Cardiac septum (tissue), 1 donor: ENCODE results near the gene ECM1. TPM values are rescaled to one million over a fixed set of nuclear protein-coding genes. Genes with fewer than 3 reads are reported as not detected.

Experiments
- DNase-seq: peaks from one replicate; pipeline ENCODE4 v3.0.0-alpha.2; 2020; ENCODE audit warnings: low spot score
- intact Hi-C: fragments of 100-400 bp; cut with DNase I; formaldehyde crosslinking; loops from one replicate; pipeline ENCODE4 v1.14.0; 2022
- total RNA-seq: library from RNA; stranded (reverse); fragmentation: NEBNext Ultra II Directional; extraction: Animal tissue kit (Norgen Biotek cat#: 25700); gene quantifications from one replicate; pipeline ENCODE4 v1.2.1, GENCODE V29; 2021
- donor health status: DM: no; HTN: no; CAD: no.

Gene ECM1
- total RNA-seq, 1 donor from 2014 or later, result 14.5 TPM

DNA sequence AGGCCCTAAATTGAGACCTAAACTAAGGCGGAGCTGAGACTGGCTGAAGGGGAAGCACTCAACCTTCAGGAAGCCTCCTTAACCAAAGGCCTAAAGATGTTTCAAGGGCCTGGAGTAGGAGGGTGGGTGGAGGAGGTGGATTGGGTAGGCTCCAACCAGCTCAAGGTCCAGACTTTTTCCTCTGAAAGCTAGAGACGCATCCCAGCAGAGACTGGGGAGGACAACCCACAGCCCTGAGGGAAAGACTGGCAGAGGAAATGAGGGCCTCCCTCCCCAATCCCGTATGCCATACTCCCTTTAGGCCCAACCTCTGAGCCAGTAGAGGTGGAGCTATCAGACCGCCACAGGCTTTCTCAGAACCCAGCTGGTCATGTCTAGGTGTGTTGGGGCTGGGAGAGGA lies 1.1 kb downstream of the ECM1 start:
- no peak for DNase-seq
- intact Hi-C loops, result no loop called here

DNA sequence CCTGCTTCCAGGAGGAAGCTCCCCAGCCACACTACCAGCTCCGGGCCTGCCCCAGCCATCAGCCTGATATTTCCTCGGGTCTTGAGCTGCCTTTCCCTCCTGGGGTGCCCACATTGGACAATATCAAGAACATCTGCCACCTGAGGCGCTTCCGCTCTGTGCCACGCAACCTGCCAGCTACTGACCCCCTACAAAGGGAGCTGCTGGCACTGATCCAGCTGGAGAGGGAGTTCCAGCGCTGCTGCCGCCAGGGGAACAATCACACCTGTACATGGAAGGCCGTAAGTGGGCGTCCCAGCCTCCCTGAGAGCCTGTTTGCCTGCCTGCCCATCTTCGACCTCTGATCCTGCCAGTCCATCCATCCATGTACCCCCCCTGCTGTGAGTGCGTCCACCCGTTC lies 3.6 kb downstream of the ECM1 start:
- intact Hi-C loops, result loop anchor here (5.0 kb wide), 1 partner anchor 34 kb away; no protein-coding TSS in a partner anchor
- DNase-seq, result no peak

- intact Hi-C loops, result loop anchor here (5.0 kb wide), 1 partner anchor 35 kb away; no protein-coding TSS in a partner anchor
- DNase-seq, result no peak
Measured at GRCh38 chr1:150511985-150512660, 4.2 kb downstream of the ECM1 start.

GRCh38 chr1:150512846-150513245 lies 4.9 kb downstream of the ECM1 start:
- intact Hi-C loops, result loop anchor here (5.0 kb wide), 1 partner anchor 36 kb away; no protein-coding TSS in a partner anchor
- DNase-seq, result no peak

DNA sequence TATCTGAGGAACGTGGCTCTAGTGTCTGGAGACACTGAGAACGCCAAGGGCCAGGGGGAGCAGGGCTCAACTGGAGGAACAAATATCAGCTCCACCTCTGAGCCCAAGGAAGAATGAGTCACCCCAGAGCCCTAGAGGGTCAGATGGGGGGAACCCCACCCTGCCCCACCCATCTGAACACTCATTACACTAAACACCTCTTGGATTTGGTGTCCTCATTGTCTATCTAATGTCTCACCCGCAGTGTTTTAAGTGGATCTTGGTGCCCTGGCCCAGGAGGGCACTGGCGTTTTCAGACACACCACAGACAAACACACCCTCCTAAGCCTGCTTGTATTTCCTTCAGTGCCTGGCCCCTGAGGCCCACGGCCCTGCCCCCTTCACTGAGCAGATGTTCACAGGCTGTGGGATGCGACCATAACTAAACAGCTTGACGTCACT lies 5.5 kb downstream of the ECM1 start:
- no peak for DNase-seq
- intact Hi-C loops, result loop anchor here (5.0 kb wide), 1 partner anchor 36 kb away; no protein-coding TSS in a partner anchor

- intact Hi-C loops, result loop anchor here (2.0 to 5.0 kb wide), 3 partner anchors 19 to 37 kb away; partner anchors contain the start of gene TARS2
- no peak for DNase-seq
Measured at GRCh38 chr1:150514260-150514659, 6.4 kb downstream of the ECM1 start.

DNA sequence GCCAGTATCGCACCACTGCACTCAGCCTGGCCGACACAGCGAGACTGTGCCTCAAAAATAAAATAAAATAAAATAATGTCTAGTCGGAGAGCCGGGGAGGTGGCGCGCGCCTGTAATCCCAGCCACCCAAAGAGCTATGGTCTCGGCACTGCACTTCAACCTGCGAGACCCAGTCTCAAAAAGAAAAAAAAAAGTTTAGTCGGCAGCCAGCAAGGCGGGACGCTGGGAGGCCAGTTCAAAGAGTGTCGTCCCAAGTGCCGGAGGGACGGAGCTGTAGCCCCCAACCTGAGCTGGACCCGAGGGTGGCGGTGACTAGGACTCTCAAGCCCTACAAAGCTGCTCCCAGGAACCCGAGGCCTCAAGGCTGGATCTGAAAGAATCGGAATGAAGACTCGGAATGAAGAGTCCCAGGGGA lies 7.0 kb downstream of the ECM1 start:
- intact Hi-C loops, result loop anchor here (2.0 to 5.0 kb wide), 3 partner anchors 18 to 38 kb away; partner anchors contain the start of gene TARS2
- DNase-seq, result no peak

GRCh38 chr1:150515328-150516049 lies 7.6 kb downstream of the ECM1 start, which contains the start of gene FALEC:
Gene FALEC, plus strand, starts transcription at chr1:150515752.
- peak; percentile 99 for DNase-seq
- intact Hi-C loops, result loop anchor here (2.0 kb wide), 2 partner anchors 17 to 29 kb away; partner anchors contain the start of gene TARS2

DNA sequence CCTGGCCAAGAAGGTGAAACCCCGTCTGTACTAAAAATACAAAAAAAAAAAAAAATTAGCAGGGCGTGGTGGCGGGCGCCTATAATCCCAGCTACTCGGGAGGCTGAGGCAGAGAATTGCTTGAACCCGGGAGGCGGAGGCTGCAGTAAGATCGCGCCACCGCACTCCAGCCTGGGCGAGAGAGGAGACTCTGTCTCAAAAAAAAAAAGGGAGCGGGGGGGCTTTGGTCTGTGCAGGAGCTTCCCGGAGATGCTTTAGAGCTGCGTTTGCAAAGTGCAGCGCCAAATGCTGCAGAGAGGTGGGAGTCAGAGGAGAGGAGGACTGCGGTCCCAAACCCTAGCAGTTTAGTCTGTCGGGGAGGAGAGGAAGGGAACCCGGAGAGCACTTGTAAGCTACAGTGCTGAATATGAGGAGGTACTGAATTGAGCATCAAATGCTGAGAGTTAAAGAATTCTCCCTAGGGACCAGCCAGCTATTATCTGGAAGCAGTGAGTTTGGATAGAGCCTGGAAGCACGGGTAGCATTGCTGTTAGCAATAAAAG lies 8.2 kb downstream of the ECM1 start:
- no peak for DNase-seq
- intact Hi-C loops, result no loop called here

DNA sequence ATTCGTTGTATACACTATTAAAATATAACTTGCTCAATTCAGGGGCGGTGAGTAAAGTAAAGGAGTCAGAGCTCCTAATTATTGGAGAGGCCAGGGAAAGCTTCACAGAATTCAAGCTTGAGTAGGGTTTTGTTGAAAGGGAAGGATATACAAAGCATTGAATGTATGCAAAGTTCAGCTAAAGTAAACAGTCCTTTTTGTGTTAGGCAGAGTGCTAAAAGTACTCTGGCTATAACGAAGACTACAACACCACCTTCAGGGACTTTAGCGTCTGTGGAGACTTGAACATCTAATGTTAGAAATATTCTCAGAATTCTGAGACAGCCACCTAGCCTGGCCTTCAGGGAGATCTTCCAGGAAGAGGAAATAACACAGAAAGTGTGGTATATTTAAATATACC lies 8.7 kb downstream of the ECM1 start:
- intact Hi-C loops, result no loop called here
- no peak for DNase-seq

DNA sequence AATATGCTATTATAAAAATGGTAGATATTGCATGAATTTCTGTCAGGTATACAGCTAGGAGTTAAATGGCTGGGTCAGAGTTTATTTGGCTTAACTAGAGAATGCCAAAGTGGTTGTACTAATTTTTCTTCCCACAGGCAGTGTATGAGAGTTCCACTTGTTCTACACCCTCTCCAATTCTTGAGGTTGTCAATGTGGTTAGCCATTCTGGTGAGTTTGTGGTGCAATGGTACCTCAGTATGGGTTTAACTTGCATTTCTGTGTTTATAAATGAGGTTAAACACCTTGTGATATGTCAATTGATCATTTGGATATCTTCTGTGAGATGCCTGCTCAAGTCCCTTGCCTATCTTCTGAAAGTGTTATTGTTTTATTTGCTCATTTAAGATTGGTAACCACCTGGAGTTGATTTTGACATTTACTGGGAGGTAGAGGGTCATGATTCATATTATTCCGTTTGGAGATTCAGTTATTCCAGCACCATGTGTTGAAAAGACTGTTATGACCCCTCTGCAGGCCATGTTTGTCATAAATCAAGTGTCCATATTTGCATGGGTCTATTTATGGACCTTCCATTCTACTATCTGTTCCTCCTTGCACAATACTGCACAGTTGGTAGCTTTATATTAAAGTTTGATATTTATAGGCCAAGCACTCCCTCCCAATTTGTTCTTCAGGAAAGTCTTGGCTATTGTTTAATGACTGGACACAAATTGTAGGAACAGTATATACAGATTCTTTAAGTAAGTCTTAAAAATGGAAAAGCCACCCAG lies 13.5 kb downstream of the ECM1 start:
- intact Hi-C loops, result no loop called here
- no peak for DNase-seq

- no peak for DNase-seq
- intact Hi-C loops, result no loop called here
Measured at GRCh38 chr1:150525348-150525747, 17.4 kb downstream of the ECM1 start.

- intact Hi-C loops, result no loop called here
- DNase-seq, result no peak
Measured at GRCh38 chr1:150528196-150528595, 20.3 kb downstream of the ECM1 start.

GRCh38 chr1:150529017-150529416 lies 21.1 kb downstream of the ECM1 start:
- intact Hi-C loops, result no loop called here
- DNase-seq, result no peak

GRCh38 chr1:150530491-150531159 lies 22.7 kb downstream of the ECM1 start:
- intact Hi-C loops, result no loop called here
- no peak for DNase-seq

- intact Hi-C loops, result loop anchor here (2.0 kb wide), 2 partner anchors 18 to 68 kb away; partner anchors contain the start of gene FALEC
- DNase-seq, result no peak
Measured at GRCh38 chr1:150532860-150533259, 25.0 kb downstream of the ECM1 start.

DNA sequence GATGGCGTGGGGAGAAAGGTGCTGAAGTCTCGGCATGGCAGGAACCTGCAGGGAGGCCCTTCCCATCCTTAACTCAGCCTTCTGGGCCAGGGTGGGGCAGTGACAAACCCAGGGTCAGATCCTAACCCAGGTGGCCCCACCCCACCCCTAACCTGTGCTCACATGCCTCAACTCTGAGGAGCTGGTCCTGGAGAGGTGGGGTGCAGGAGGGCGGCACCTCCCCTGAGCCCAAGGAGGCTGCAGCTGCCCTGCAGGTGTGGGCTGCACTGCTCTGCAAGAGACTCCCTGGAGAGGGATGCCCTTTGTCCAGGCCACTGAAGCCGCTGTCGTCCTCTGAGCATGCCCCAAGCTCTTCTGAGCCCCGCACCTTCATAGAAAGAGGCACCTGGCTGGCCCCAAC lies 26.1 kb downstream of the ECM1 start:
- DNase-seq, result no peak
- intact Hi-C loops, result no loop called here

DNA sequence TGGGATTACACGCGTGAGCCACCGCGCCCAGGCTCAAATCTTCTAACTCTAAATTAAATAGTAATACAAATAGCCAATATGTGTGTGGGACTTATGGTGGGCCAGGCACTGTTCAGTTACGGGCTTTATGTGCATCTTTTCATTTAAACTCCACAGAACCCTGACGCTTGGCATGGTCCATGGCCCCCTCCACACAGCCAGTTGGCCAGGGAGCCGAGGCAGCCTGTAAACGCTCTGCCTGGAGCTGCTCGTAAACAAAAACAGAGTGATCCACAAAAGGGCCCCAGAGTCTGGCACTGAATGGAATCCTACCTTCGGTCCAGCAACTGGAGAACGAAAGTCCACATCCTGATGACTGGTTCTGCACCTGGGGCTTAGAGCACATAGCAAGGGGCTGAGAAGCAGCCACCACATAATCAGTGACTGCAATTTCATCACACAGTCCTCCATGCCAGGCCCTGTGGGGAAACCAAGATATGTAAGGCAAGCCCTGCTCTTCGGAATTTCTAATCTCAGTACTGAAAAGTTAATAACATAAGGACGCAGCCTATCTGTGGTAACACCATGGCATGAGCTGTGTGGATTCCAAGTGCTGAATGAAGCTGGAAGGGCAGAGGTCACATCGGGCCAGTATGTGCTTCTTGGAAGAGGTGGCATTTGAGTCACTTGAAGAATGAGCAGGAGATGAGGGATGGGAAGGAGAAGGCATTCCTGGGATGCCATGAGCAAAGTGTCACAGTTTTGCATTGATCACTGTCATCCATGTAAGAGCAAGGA lies 27.8 kb downstream of the ECM1 start:
- DNase-seq, result no peak

More for the DNA sequence above, 27.8 kb downstream of the ECM1 start:
- intact Hi-C loops, result no loop called here
